ENCODE data around the gene CRELD1. TPM values are rescaled to one million over a fixed set of nuclear protein-coding genes. Genes with fewer than 3 reads are reported as not detected.

CRELD1 gene
- total RNA-seq, result 23.0 and 26.7 TPM in 2 replicates

GRCh38 chr3:9933561-9934234, at the start of gene CRELD1:
Gene CRELD1 (plus strand): TSS chr3:9933834. CDS start chr3:9934439, 605 bp downstream.

GRCh38 chr3:9890249-9891071, 43.2 kb upstream of the CRELD1 start, which contains the start of gene JAGN1:
Gene JAGN1 (plus strand): TSS chr3:9890610. CDS start chr3:9890723, 113 bp downstream.

GRCh38 chr3:9902372-9903237, 31.0 kb upstream of the CRELD1 start, which contains the start of gene IL17RE:
Gene IL17RE (plus strand): TSS chr3:9902848. CDS start chr3:9902933, 85 bp downstream.

GRCh38 chr3:9916734-9917680, 16.6 kb upstream of the CRELD1 start, which contains the start of gene IL17RC:
Gene IL17RC (plus strand): TSS chr3:9917098. CDS start chr3:9917316, 218 bp downstream.

GRCh38 chr3:9951962-9952805, 18.6 kb downstream of the CRELD1 start, which contains the start of gene PRRT3:
Gene PRRT3 (minus strand): TSS chr3:9952408. CDS start chr3:9950115, 2,293 bp downstream.

Other genes with a start within 250 kb of the CRELD1 start
- not detected in 2 replicates for gene CPNE9, start 230.0 kb upstream of the CRELD1 start, total RNA-seq
- gene BRPF1, start 202.1 kb upstream of the CRELD1 start, total RNA-seq, result 9.6 and 17.3 TPM in 2 replicates
- 9.2 and 16.7 TPM in 2 replicates for gene OGG1, start 183.9 kb upstream of the CRELD1 start, total RNA-seq
- 25.1 and 30.7 TPM in 2 replicates for gene CAMK1, start 163.9 kb upstream of the CRELD1 start, total RNA-seq
- gene TADA3, start 141.4 kb upstream of the CRELD1 start, total RNA-seq, result 72.1 and 81.6 TPM in 2 replicates
- 222 and 227 TPM in 2 replicates for gene ARPC4, start 140.8 kb upstream of the CRELD1 start, total RNA-seq
- 11.8 and 28.5 TPM in 2 replicates for gene TTLL3, start 123.6 kb upstream of the CRELD1 start, total RNA-seq
- 35.7 and 36.8 TPM in 2 replicates for gene RPUSD3, start 89.8 kb upstream of the CRELD1 start, total RNA-seq
- gene CIDEC, start 53.6 kb upstream of the CRELD1 start, total RNA-seq, result 0.18 TPM in 1 of 2 replicates, not detected in the other
- gene JAGN1, start 43.2 kb upstream of the CRELD1 start, total RNA-seq, result 55.6 and 71.6 TPM in 2 replicates
- 0.54 TPM in 1 of 2 replicates, not detected in the other for gene IL17RE, start 31.0 kb upstream of the CRELD1 start, total RNA-seq
- gene IL17RC, start 16.7 kb upstream of the CRELD1 start, total RNA-seq, result 35.4 and 50.9 TPM in 2 replicates
- 2.8 and 3.8 TPM in 2 replicates for gene PRRT3, start 18.6 kb downstream of the CRELD1 start, total RNA-seq
- 68.5 and 87.6 TPM in 2 replicates for gene EMC3, start 53.0 kb downstream of the CRELD1 start, total RNA-seq
- gene FANCD2, start 92.6 kb downstream of the CRELD1 start, total RNA-seq, result 2.9 and 12.5 TPM in 2 replicates
- not detected in 2 replicates for gene FANCD2OS, start 174.4 kb downstream of the CRELD1 start, total RNA-seq
- gene BRK1, start 181.8 kb downstream of the CRELD1 start, total RNA-seq, result 150 and 153 TPM in 2 replicates
- gene VHL, start 207.9 kb downstream of the CRELD1 start, total RNA-seq, result 32.0 and 32.2 TPM in 2 replicates
- 2.7 and 10.9 TPM in 2 replicates for gene IRAK2, start 231.1 kb downstream of the CRELD1 start, total RNA-seq